CD4-positive, alpha-beta T cell treated with Interleukin-12 subunit alpha and Interleukin-12 subunit beta, for 1 hour (primary cell): ENCODE data around the gene C1QL1.
A peak's percentile ranks its signal among the peaks of the same experiment; 100 is the strongest.

Experiments used
- DNase-seq: peaks from one replicate; pipeline ENCODE4 v3.0.0-alpha.2; 2020

The C1QL1 gene

DNA sequence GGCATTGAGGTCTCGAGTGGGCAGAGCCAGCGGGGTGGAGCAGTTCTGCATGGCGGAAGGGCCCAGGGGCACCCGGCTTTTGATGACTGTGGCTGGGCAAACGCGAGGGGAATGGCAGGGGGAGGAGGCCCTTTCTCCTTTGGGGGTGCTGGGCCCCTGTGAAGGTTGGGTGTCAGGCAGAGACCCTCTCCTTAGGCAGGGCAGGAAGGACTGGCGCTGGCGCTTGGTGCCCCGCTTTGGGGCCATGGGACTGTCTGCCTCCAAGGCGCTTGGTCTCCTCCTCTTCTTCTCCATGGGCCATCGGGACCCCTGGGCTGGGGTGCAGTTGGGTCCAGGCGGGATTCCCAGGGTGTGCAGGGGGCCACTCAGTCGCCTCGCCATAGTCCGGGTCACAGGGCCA, 40.0 kb downstream of the C1QL1 start:
- no peak for DNase-seq

DNA sequence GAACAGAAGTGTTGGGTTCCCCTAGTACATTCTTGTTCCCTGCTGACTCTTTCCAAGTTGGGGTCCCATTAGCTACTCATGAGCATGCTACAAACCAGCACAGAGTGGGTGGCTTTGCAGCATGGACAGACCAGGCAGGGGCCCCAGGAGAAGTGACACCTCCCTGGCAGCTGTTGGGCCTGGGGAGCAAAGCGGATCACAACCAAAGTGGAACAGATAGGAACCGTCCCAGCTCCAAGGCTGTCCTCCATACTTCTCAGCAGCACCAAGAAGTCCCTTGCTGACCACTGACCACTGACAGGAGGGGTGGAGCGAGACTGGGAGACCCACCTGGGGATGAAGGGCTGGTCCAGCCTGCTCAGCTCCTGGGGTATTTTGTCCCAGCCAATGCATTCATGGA, 40.4 kb downstream of the C1QL1 start:
- no peak for DNase-seq

GRCh38 chr17:44926821-44927525, 41.1 kb downstream of the C1QL1 start:
- DNase-seq: no peak

- DNase-seq: no peak
Measured at GRCh38 chr17:44925731-44926697, 42.1 kb downstream of the C1QL1 start.

DNA sequence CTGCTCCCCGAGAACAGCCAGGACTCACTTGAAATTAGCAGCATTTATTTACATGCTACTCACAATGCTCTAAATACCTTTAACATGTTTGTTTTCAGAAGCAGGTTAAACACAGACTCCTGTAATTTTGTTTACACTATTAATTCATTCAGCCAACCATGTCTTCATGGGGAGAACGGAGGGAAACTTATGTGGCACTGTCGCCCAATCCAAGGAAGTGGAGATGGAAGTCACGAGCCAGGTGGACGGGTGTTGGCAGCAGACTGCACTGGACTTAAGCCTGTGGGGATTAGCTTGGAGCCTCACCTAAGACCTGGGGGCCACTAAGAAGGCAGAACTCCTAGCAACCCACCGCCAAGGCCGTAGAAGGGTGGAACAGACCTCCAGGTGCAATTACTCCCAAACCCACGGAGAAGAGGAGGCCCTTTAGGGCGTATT, 44.0 kb downstream of the C1QL1 start:
- DNase-seq: no peak

GRCh38 chr17:44922746-44923470, 45.2 kb downstream of the C1QL1 start:
- no peak for DNase-seq

DNA sequence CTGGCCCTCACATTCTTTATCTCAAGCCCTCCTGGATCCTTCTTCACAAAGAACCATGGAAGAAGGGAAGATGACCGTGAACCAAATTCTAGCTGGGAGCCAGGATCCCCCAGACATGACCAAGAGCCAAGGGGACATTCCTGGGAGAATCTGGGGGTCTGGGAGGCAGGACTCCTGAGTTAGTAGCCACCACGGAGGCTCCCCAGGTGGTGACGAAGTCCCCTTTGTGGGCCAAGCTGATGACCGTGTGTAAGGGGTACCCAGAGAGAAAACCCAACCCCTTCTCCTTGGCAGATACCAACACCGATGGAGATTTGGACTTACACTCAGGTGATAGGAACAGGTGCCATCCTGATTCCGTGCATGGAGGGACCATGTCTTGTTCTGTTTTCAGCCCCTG, 46.0 kb downstream of the C1QL1 start:
- DNase-seq: no peak

GRCh38 chr17:44921122-44921882, 46.8 kb downstream of the C1QL1 start:
- DNase-seq: no peak

- no peak for DNase-seq
Measured at GRCh38 chr17:44920565-44920940, 47.5 kb downstream of the C1QL1 start.

DNA sequence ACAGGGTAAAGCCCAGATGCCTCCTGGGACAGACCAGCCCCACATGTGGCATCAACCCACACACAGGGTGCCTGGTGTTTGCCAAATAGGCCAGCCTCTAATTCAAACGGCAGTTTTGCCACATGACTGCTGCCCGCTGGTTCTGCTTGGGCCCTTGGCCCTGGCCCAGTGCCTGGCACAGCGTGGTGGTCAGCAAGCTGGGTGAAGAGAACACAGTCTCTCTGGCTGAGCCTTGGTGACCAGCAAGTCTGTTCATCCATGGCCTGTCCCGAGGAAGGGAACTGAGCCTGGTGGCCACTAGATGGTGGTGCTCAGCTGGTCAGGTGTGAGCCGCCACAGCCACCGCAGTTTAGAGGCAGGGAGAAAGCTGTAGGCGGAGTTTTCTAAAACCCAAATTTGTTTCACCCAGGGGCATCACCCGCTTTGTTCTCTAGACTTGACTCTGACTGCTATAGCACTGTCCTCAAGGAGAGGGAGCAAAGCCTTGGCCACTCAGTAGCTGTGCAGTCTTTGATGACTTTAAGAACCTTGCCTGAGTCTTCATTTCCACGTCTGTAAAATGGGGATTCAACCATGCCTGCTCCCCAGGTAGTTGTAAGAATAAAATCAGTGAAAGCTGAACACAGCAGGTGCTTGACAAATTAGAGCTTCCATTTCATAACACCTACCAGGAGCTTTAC, 48.1 kb downstream of the C1QL1 start:
- peak; percentile 61 for DNase-seq

- DNase-seq: no peak
Measured at GRCh38 chr17:44919411-44919810, 48.7 kb downstream of the C1QL1 start.

DNA sequence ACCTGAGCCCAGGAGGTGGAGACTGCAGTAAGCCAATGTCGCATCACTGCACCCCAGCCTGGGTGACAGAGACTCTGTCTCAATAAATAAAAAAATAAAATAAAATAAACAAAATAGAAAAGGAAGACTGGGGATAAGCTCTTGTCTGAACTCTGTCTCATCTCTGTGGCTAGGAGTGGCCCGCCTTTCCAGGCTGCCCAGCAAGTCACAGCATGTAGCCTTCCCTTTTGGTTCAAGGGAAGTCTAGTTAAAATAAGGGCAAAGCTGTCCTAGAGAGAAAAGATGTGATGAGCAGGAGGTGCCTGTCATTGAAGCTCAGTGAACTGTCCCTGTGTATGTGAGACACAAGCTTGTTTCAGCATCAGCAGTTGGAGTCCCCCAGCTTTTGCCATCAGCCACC, 50.1 kb downstream of the C1QL1 start:
- no peak for DNase-seq

DNA sequence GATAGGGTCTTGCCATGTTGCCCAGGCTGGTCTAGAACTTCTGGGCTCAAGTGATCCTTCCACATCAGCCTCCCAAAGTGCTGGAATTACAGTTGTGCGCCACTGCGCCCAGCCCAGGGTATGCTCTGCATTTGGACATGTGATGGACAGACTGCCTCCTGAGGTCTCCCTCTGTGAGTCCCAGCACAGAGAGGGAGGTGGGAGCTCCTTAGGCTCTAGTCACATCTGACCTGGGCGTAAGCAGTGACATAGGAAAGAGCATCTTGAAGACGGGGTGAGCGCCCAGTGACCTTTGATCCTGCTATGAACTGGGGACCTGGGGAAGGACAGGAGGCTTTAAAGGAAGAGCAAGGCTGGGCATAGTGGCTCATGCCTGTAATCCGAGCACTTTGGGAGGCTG, 50.6 kb downstream of the C1QL1 start:
- no peak for DNase-seq

DNA sequence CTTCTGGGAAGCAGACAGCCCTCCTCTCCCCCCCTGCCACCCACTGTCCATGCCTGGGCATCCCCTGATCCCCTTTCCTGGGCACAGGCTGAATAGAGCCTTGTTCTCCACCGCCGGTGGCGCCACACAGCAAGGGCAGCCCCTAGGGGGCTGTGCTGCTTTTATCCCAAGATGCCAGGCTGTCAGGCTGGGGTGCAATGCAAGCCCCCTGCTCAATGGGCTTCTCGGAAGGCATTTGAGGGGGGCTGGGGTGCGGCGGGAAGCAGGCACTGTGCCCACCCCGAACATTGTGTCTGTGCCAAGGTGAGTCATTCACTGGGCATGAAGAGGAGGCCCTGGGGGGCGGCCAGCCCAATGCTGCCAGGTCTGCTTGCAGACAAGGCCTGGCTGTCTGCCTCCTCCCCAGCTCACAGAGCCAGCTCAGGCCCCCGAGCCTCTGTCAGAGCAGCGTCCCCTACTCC, 51.3 kb downstream of the C1QL1 start:
- DNase-seq: no peak

- DNase-seq: no peak
Measured at GRCh38 chr17:44915862-44916780, 52.0 kb downstream of the C1QL1 start.

- DNase-seq: no peak
Measured at GRCh38 chr17:44915321-44915726, 52.8 kb downstream of the C1QL1 start, which contains the start of gene GFAP. TSS of gene GFAP (minus strand) at chr17:44915500. CDS start at chr17:44915486, 14 bp downstream.

GRCh38 chr17:44914698-44915271, 53.3 kb downstream of the C1QL1 start:
- no peak for DNase-seq

DNA sequence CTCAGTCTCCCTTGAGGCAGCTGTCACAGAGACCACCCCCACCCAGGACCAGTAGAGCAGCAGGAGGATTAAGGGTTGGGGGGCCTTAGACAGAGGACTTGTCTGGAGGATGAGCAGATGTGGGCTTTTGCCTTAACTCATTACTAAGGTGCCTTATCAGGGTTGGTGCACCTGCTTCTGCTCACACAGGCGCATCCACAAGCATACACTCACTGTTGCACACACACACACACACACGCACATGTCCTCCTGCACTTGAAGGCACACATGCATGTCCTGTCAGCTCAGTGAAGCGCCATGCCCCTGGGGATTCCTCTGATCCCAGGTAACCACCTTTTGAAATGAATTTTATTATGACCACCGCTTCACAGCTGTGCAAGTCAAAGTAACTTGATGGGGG, 54.0 kb downstream of the C1QL1 start:
- no peak for DNase-seq

- DNase-seq: no peak
Measured at GRCh38 chr17:44913676-44914075, 54.4 kb downstream of the C1QL1 start.
